GM19193 (cell line): ENCODE measurements around the gene FBN1.

Source experiments
- POLR2A ChIP-seq: IDR thresholded peaks from 4 replicates; pipeline ENCODE4 v1.6.1; 2011; ENCODE audit not compliant: insufficient read depth, insufficient read length; ENCODE audit errors: extremely low read depth

Gene FBN1

GRCh38 chr15:48566668-48567067 is 78.8 kb downstream of the FBN1 start:
- TF ChIP-seq POLR2A = no peak

- no peak for TF ChIP-seq POLR2A
Observed at GRCh38 chr15:48565560-48566482, 79.7 kb downstream of the FBN1 start.

- TF ChIP-seq POLR2A = no peak
Observed at GRCh38 chr15:48564690-48565089, 80.8 kb downstream of the FBN1 start.

- no peak for TF ChIP-seq POLR2A
Observed at GRCh38 chr15:48563934-48564333, 81.6 kb downstream of the FBN1 start.

GRCh38 chr15:48560321-48561051 is 85.0 kb downstream of the FBN1 start:
- TF ChIP-seq POLR2A = no peak

- TF ChIP-seq POLR2A = no peak
Observed at GRCh38 chr15:48559285-48559684, 86.2 kb downstream of the FBN1 start.

GRCh38 chr15:48558226-48558625 is 87.3 kb downstream of the FBN1 start:
- TF ChIP-seq POLR2A = no peak

GRCh38 chr15:48557335-48557734 is 88.2 kb downstream of the FBN1 start:
- no peak for TF ChIP-seq POLR2A

- TF ChIP-seq POLR2A = no peak
Observed at GRCh38 chr15:48556159-48556897, 89.2 kb downstream of the FBN1 start.

- TF ChIP-seq POLR2A = no peak
Observed at GRCh38 chr15:48555241-48555881, 90.1 kb downstream of the FBN1 start.

- no peak for TF ChIP-seq POLR2A
Observed at GRCh38 chr15:48554112-48554511, 91.4 kb downstream of the FBN1 start.

- TF ChIP-seq POLR2A = no peak
Observed at GRCh38 chr15:48553559-48553958, 92.0 kb downstream of the FBN1 start.

- no peak for TF ChIP-seq POLR2A
Observed at GRCh38 chr15:48550822-48551525, 94.5 kb downstream of the FBN1 start.

GRCh38 chr15:48548455-48548854 is 97.1 kb downstream of the FBN1 start:
- TF ChIP-seq POLR2A = no peak
